HG03060 (cell line): Measurements from ENCODE around the gene C11orf91.
"Not testable (repeated sequence)": the region's sequence is repeated elsewhere in the genome, so short reads cannot be mapped to it uniquely, and the experiment has no call there.

Experiments
- ATAC-seq: cut with Tn5 transposase; IDR thresholded peaks from one replicate; pipeline ENCODE4 v1.9.1; 2021; ENCODE audit warnings: low read depth, moderate number of reproducible peaks; ENCODE audit not compliant: unreplicated experiment

C11orf91 gene

DNA sequence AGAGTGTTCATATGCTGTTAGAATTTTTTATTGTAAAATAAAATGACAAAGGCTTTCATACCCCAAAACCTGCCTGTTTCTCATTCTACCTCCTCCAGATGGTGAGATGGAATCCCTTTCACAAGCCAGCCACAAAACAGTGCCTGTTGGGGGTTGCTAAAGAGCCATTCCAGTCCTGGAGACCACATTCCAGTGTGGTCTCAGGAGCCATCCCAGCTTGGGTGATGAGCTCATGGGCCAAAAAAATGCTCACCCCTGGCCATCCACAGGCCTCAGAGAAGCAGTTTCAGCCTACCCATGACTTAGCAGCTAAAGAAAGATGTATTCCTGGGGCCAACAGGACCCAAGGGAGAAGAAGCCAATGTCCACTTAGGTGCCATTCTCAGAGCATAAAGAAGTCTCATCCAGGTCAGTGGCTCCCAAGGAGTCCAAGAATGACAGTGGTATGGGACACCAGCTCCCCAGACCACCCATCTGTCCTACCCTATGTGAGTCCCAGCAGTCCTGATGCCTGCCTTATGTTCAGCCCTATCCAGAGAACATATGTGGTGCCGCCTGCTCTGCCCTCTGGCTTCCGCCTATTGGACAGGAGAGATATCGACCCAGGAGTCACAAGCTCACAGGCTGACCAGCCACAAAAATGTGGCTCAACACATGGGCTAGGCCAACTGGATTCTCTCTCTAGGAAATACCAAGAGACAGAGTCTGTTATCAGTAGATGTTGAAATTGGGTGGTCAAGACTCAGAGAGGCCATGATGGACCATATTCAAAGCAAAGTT is 26.4 kb downstream of the C11orf91 start:
- no peak for ATAC-seq

DNA sequence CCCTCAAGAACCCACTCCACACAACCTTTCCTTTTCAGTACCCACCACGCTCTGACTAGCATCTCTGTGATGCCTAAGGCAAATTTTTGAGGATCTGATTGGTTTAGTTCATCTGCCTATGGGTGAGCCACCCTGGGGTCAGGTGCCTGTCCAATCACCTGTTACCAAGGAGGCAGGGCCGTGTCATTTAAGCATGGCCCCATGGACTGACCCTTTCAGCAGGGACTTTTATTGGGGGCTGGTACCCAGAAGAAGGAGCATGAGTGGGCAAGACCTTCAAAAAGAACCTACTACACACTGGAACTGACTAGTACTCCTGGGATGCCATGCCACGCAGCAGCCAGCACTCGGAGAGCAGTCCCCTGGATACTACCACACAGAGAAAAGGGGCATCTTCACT is 28.4 kb downstream of the C11orf91 start:
- no peak for ATAC-seq

DNA sequence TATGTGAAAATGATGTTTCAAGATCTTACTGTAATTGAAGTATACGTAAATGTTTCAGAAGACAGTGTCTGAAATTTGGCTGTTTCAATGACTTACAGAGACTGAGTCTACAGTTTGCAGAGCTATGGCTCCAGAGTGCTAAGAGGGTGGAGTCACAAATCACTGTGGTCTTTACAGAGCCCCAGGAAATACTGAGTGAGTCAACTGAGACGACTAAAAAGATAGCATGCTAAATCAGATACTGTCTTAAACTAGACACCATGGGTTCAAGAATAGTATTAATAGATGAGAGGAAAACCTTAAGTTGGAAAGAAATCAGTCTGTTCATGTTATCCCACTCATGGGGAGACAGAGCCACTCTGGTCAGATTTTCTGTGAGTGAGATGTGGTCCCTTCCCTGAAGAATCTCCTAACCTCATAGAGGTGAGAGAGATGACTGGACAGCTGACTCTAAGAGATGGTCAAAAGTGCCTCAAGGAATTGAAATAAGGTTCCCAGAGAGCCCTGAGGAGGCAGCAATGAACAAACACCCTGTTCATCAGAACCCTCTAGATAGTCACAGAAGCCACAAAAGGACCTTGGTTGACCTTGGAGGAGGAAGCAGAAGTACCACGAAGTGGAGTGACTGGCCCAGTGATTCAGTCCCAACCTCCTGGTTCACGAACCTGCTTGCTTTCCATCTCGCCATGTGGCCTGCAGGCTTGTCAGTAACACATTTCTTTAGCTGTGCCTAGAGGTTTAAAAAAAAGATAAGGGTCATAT is 30.2 kb downstream of the C11orf91 start:
- no peak for ATAC-seq

DNA sequence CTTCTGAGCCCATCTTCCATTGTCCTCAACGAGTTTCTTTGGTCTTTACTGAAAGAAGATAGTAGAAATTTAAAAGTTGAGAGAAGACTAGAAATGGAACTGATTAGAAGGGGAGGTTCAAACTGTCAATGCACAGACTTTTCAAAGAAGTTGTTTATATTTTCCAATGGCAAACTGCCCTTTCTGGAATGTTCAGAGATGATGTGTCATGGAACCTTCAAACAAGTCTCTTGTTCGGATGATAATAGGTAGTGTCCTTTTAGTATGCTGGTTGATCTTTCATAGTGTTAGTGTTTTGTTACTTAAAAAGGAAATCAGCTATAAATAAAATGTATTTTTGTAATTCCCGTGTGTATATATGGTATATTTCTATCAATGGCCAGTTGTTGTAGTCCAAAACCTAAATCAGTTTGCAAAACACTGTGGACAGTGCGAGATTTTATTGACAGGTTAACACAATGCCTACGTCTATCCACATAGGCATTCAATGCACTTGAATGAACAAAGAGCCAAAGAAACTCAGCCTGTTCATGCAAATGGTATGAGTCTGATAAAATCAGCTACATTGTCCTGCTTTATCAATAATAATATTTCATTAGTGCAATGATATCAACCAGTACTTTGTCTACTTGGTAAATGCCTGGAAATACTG is 30.9 kb downstream of the C11orf91 start:
- no peak for ATAC-seq

DNA sequence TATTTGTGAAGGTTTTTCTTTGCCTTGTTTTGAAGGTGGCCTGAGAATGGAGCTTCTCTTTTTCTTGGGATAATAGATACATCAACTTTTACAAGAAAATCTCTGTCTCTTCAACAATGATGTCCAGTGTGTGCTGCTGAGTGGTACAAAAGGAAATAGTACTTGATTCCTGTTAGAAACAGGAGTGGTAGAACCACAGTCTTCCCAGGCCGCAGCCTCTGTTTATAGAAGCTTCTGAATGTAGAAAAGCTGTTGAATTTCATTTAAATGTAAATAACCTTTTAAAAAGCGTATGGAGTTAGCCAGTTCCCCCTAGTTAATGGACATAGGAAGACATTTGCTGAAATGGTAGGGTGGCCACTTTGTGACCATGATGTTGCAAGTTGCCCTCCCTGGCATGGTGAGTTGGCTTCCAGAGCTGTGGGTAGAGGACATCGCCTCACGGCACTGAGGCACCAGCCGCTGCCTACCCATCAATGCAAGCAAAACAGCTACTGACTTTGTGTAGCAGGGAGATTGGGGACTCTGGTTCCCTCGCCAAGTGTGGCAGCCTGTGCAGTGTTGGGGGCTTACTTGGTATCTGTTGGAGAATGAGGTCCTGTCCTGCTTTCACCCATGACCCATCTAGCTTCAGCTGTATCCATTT is 31.6 kb downstream of the C11orf91 start:
- ATAC-seq: no peak

DNA sequence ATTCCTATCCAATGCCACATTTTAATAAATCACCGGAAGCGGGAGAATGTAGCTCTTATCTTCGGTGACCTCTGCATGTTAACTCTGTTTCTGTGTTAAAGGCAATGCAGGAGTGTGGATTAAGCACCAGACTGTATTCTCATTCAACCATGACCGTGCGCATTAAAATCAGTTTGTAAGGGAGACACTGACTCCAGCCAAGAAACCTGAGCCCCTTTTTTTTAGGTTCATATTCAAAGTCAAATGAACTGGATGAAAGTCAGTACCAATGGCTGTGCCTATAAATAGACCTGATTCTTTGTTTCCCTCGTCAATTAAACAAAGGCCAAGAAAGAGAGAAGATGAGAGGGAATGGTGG is 32.2 kb downstream of the C11orf91 start:
- ATAC-seq: no peak

DNA sequence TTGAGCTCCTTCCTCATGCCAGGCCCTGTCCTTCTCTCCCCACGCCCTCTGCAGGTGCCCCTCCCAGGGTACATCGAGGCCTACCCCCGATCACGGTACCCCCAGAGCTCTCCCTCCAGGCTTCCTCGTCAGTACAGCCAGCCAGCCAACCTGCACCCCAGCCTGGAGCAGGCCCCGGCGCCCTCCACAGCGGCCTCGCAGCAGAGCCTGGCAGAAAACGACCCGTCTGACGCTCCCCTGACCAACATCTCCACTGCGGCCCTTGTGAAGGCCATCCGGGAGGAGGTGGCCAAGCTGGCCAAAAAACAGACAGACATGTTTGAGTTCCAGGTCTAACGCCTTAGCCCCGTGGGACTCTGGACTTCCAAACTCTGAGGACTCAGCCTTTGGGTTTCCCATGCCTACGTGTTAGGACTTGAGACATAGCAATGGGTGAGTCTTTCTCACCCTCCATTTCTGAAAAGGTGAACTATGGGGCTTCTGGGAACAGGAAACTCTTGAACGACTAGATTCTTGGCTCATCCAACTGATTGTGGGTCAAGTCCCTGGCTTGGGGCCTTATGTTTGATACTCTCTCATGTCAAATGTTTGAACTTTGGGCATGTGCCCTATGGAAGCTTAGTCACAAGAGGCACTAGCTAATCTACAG is 32.7 kb downstream of the C11orf91 start:
- no peak for ATAC-seq

DNA sequence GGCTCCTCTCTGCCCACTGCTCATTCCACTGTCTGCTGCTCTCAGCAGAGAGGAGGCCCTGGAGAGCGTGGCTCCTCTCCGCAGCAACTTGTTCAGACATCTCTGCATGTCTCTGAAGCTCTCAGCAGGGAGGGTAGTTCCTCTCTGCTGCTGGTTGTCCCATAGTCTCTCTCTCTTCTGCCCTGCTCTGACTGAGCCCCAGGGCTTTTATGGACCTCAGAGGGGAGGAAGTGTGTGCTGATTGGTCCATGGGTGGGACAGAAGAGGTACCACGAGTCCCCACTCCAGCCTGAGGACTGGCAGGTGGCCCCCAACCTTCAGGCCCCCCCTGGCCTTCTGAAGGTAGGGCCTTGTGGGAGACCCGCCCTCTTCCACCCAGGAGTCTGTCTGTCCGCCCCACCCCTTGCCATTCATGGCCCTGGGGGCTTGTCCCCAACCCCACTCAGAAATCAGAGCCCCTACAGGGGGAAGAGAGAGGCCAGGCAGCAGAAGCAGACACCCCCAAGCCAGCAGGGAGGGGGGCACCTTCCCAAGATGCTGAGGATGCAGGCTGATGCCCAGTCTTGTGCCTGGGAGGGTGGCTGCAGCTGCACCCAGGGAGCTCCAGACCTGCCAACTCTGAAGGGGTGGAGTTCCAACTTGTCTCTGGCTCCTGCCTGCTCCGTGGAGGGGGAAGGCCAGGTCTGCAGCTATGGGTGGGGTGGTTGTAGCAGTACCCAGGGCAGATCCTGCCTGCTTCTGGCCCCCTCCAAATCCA is 35.1 kb downstream of the C11orf91 start:
- no peak for ATAC-seq

DNA sequence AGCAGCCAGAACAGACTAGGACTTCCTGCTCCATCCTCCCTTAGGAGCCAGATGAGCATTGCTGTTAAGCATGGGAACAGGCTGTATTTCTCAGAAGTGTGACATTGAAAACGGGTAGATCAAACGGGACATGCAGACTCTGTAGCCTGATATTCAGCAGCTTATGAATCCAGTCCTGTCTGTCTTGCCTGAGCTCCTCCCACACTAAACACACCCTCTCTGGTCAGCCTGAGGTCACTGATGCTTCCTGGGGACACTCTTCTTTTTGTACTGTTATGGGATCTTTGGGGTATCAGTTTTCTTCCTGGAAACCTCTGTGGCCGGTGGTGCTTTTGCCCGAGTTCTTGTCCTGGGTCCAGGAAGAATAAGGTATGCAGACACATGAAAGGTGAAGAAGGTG is 35.8 kb downstream of the C11orf91 start:
- no peak for ATAC-seq

DNA sequence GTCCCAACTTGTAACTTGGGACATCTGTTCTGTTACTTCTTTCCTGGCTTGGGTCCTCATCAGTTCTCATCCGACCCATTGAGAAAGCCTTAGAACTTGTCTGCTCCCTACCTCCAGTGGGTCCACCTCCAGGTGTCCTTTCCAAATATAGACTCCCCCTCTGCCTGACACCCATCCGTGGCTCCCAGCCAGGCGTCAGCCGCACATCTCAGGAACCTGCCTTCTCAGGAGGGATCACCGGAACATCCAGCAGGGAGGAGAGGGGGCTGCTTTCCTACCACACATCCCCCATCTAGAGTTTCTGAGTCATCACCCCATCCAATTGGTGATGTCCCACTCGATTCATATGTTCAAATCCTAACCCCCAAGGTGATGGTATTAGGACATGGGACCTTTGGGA is 36.5 kb downstream of the C11orf91 start:
- no peak for ATAC-seq

DNA sequence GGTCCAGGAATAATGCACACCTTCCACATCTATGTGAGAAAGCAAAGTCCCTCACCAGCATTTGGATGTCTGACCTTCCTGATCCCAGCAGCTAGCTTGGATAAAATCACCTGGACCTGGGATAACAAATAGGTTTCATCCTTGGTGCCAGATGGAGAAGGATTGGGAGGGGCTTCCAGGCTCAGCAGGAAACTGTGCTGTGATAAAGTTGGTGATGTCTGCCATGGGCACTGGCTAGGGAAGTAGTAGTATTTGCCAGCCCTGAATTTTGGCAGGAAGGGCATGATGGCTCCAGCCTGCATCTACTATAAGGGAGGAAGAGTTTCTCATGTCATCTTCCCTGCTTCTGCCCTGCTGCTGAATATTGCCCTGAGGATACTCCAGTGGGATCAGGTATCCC is 37.5 kb downstream of the C11orf91 start:
- no peak for ATAC-seq

DNA sequence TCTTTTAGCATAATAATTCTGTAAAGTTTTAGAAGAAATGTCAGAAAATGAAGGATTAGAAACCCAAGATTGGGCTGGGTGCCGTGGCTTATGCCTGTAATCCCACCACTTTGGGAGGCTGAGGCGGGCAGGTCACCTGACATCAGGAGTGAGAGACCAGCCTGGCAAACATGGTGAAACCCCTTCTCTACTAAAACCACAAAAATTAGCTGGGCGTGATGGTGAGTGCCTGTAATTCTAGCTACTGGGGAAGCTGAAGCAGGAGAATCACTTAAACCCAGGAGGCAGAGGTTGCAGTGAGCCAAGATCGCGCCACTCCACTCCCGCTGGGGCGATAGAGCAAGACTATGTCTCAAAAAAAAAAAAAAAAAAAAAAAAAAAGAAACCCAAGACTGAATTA is 39.1 kb downstream of the C11orf91 start:
- not testable (repeated sequence) for ATAC-seq

DNA sequence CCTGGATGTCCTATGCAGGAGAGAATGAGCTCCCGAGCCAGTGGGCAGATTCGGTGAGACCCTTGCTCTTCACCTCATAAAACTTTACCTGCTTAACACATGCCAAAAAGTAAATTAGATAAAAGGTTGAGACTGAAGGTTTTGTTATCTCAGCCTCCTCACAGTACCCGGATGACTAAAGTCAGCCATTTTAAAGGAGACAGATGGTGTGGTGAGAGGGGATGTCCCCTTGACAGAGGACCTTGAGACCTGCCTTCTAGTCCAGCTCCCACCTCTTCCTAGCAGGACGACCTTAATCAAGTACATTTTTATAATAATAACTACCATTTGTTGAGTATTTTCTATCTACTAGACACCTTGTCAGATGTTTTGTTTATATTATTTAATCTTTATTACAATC is 39.7 kb downstream of the C11orf91 start:
- ATAC-seq: no peak

DNA sequence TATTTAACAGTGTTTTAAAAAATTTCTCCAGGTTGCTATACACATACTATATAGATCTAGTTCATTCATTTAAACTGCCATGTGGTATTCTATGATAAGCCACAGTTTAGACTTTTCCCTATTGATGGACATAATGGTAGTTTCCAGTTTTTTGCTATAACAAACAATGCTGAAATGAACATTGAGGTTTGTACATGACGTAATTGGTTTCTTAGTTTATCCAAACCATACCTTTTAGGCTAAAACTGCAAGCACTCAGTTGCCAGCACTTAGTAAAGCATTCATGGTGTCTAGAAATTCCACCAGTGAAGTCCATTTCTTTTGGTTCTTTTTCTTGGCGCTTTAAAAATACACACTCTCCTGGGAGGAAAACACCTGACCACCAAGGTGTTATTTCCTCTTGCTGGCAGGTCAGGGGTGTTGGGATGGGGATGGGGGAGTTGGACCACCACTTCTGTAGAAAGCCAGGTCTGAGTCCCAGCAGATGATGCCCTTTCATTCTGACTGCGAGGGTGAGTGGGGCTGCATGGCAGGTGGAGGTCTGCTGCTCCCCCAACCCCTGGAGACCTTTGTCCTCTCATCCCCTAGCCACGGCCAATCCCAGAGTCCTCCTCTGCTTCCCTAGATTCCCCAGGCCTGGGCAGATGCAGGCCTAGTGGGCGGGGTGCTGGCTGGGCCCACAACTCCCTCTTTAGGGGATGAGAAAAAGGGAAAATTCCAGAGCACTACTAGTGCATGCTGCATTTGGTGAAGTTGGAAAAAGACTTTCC is 41.1 kb downstream of the C11orf91 start:
- no peak for ATAC-seq

DNA sequence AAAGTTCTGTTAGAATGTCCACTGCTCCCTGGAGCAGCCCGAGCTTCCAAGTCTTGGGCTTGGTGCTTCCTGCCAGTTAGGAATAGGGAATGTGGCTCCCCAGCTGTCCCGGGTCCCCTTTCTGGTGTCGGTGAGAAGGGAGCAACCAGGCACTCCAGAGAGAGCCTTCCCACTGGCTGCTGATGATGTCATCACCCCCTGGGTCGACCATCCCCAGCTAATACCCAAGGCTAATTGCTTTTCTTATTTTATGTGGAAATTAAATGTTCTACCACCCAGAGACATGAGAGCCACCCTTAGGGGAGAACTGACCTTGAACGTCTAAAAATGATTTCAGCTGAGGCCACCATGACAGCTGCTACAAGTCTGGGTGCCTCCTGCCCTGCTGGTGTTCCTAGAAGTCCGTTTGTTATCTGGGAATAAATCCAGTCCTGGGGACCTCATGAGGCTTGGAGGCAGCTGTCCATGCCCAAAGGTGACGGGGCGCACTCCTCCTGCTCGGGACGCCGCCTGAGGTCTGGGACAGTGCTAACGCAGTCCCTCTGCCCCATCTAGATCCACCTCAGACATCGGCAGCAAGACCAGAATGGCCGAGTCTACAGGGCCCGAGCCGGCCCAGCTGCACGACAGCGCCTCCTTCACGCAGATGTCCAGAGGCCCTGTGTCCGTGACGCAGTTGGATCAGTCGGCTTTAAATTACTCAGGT is 42.3 kb downstream of the C11orf91 start:
- ATAC-seq: no peak

DNA sequence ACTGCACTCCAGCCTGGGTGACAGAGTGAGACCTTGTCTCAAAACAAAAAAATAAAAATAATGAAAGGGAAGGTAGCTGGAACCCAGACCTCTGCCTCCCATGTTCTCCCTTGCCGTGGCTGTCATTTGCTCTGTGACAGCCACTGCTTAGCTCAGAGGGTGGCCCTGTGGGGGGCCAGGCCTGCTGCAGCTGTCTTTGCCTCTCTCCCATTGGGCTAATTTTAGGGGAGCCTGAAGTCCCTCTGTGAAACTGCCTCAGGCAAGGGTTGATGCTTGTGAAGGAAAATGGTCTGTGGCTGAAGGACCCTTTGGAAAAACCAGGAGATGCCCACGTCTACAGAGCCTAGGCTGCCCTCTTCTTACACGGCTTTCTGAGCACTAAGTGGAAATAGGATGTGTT is 42.9 kb downstream of the C11orf91 start:
- ATAC-seq: no peak

DNA sequence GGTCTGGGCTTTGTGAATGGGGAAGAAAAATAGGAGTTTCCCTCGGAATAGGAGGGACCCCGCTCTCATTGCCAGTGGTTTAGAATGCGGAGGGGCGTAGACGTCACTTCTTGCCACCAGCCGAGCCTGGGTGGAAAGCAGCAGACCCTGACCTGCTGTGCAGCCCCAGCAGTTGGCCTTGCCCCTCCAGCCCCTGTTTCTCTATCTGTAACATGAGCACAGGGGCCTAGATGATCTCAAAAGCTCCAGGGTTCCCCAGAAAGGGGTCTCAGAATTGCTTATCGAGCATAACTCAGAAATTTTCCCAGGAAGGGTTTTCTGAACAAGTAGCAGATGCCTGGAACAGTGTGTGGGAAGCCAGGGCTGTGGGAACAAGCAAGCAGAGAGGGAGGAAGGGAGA is 43.9 kb downstream of the C11orf91 start:
- no peak for ATAC-seq

DNA sequence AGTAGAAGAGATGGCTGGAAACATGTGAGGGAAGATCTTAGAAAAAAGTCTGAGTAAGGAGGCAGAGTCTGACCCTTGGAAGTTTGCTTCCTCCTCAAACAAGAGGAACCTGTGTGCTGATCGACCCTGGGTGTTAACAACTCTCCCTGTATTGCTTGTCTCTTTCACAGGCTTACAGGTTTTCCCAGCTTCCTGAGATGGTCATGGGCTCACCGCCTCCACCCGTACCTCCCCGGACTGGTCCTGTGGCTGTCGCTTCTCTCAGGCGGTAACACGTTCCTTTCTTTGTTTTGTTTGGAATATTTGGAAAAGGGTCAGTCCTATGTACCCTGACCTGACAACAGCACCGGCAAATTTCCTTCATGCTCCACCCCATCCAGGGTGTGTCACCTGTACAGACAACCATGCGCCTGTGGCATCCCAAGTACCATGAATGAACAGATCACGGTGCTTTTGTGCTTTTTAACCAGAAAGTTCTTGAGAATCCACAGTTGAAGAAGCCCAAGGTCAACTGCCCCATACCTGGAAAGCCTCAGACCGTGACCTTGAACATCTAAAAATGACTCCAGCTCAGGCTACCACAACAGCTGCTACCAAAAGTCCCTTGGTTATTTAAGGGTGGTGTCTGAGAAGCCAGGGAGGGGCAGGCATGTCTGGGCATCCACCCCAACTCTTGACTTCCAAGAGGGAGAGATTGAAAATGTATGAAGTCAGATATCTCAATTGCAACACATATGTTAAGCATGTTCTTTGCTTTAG is 44.6 kb downstream of the C11orf91 start:
- no peak for ATAC-seq
